NCI-H748 (cell line): ENCODE data around the gene BTBD8.

Source experiments
- DNase-seq: peaks from one replicate; lab custom pipeline; 2025; ENCODE audit not compliant: unreplicated experiment; lab: John Stamatoyannopoulos, UW

The BTBD8 gene

GRCh38 chr1:92091625-92092024 lies 11.5 kb downstream of the BTBD8 start:
- DNase-seq, result no peak

DNA sequence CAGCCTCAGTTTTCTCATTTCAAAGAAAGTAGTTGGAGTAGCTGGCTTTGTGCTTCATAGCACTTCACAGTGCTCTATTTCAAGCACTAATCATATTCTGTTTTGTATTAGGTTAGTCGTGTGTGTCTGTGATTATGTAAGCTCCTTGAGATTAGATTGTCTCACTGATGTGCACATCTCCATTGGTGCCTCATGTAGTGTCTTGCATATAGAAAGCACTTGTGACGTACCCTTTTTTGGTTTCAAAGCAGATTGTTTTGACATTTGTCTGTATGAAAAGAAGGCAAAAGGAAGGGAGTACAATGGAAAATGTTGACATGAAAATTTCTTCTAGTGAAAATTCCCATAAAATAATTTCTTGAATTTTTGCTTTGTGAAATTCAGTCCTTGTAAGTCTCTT lies 13.9 kb downstream of the BTBD8 start:
- no peak for DNase-seq

DNA sequence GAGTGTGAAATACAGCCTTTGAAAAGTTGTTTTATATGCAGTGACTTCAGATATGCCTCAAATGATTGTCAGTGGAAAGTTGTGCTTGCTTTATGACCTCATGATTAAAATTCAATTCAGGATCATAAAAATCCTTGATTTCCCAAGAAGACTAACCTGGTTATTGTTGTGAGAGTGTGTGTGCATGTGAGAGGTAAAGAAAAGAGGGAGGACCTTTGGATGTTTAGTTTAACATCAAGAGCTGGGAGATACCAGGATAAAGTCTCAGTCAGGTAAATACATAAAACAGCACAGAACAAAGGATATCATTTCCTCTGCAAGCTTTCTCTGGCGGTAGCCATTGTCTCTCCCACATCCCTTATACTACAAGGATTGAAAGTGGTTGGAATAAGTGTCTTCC lies 14.4 kb downstream of the BTBD8 start:
- DNase-seq, result no peak

GRCh38 chr1:92095874-92096273 lies 15.7 kb downstream of the BTBD8 start:
- DNase-seq, result no peak

GRCh38 chr1:92096317-92096716 lies 16.2 kb downstream of the BTBD8 start:
- no peak for DNase-seq

DNA sequence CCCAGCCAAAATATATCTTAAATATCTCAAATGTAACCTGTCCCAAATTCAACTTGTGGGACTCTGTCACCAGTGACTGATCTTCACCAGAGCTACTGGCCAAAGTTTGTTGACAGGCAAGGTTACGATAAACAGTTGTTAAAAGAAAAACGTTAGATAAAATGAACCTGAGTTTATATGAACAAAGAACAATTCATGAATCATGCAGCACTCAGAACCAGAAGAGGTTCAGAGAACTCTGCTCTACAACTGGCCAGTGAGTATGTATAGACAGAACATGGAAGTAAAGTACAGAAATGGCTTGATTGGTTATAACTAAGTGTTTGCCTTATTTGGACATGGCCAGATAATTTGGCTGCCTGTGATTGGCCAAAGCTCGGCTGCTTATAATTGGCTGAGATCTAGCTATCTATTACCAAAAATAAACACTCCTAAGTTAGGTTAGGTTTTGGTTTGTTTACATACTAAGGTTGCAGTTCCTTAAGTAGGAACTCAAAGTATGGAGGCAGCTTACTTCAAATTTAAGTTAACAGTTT lies 25.5 kb downstream of the BTBD8 start:
- DNase-seq, result no peak

DNA sequence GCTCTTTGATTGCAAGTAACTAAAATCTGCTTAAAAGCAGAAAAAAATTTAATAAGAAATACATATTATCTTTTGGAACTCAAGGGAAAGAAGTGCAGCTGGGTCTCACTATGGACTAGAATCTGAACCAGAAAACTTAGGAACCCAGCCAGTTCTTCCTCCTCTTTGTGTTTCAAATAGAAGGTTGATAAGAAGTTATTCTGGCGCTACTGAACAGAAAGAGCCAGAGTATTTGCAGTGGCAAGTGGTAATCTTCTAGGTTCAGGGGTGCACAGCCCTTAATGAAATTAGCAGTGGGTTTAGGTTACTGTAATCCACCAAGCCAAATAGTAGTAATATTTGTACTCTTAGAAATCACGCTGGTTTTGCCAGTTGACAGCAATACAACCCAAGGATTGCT lies 28.5 kb downstream of the BTBD8 start:
- no peak for DNase-seq

DNA sequence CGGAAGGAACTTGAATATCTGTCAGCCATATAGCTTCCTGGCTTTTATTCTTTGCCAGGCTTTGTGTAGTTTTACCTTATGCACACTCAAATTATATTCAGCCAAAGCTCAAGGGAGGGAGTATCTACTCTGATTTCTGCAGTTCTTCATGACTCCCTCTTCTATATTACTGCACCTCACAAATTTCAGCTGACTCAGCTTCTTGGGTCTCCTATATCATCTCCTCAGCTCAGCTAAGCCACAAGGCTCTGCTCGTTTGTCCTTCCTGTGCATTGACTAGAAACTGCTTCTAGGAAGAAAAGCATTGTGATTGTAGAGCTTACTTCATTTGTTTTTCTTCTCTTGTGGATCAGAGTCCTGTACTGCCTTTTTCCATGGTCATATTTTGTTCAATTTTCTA lies 37.4 kb downstream of the BTBD8 start:
- no peak for DNase-seq

- no peak for DNase-seq
These were observed 38.7 kb downstream of the BTBD8 start for GRCh38 chr1:92118826-92119225.

GRCh38 chr1:92123868-92124267 lies 43.7 kb downstream of the BTBD8 start:
- DNase-seq, result no peak

DNA sequence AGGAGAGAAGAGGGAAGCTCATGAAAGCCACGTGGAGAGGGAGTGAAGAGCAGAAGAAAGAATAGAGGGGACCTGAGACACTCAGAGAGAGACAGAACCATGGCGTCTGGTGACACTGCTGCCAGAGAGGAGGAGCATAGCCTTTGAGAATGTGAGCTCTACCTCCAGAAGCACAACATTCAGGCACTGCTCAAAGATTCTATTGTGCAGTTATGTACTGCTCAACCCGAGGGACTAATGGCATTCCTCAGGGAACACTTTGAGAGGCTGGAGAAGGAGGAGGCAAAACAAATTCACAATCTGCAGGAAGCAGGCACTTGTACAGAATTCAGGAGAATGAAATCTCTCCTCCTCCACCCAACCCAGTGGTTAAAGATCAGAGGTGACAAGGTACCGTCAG lies 45.1 kb downstream of the BTBD8 start:
- DNase-seq, result no peak

DNA sequence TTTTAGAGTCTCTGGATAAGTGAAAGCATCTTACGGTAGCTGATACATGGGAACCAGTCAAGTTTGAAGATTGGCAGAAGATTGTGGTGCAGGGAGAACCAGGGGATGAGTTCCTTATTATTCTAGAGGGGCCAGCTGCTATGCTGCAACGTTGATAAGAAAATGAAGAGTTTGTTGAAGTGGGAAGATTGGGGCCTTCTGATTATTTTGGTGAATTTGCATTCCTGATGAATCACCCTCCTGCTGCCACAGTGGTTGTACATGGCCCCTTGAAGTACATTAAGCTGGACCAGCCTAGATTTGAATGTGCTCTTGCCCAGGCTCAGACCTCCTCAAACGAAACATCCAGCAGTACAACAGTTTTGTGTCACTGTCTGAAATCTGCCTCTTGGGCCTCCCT lies 45.9 kb downstream of the BTBD8 start:
- no peak for DNase-seq

- no peak for DNase-seq
These were observed 54.2 kb downstream of the BTBD8 start for GRCh38 chr1:92134331-92134730.

DNA sequence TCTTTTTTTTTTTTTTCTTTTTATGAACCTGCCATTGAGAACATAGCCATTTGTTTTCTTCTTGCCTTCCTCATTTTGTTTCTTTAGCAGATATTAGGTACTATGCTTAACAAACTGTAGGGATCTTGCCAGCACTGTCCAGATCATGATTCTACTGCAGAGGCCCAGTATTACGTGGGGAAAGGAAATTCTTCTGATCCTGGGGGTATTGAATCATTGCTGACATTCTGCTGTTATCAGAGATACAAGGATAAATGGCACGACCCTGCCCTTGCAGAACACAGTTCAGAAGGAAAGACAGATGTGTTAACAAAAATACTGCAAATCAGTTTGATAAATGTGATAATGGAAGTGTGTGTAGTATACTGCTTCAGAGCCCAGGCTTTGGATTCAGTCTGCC lies 56.2 kb downstream of the BTBD8 start:
- DNase-seq, result no peak

GRCh38 chr1:92154934-92155333 lies 74.8 kb downstream of the BTBD8 start:
- no peak for DNase-seq

DNA sequence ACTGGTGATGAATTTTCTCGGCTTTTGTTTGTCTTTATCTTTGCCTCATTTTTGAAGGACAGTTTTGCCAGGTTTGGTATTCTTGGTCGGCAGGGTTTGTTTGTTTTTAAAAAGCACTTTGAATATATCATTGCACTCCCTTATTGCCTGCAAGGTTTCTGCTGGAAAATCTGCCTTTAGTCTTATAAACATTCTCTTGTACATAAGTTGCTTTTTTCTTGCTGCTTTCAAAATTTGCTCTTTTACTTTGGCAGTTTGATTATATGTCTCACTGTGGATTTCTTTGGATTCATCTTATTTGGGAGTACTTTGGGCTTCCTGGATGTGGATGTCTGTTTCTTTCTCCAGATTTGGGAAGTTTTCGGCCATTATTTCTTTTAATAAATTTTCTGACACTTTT lies 79.4 kb downstream of the BTBD8 start:
- DNase-seq, result no peak

GRCh38 chr1:92165389-92165788 lies 85.2 kb downstream of the BTBD8 start:
- no peak for DNase-seq

GRCh38 chr1:92167151-92167550 lies 87.0 kb downstream of the BTBD8 start:
- DNase-seq, result no peak

- peak; percentile 73 for DNase-seq
These were observed 88.5 kb downstream of the BTBD8 start for GRCh38 chr1:92168657-92169056.

DNA sequence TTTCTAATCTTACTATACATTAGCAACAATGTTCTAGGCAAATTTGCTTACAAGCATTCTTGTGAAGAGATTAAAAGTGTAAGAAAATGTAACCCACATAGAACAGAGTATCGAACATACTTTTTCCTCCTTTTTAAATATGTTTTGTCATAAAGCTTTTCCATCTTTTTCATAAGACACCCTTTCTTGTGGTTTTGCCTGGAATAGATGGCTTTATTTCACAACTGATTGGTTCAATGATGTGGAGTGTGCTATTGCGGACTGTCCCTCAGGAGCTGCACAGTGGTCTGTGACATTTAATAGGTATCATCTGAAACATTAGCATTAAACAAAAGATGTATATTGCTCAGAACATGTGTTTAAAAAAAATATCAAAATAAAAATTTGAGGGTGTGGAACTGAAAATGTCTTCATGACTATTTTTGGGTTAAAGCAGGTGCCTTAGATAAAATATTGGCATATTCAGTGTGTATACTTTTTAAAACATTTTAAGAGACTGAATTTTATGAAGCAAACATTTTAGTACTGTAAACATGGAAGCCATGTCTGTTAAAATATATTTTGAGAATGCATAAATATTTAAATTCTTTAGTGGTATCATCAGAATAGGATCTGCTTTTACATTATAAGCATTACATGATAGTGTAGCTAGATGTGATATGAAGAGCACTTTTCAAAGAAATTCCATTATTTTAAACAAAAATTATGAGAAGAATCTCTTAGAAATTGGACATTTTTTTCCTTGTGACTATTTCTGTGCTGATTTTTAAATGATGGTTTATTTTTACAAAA lies 89.3 kb downstream of the BTBD8 start:
- no peak for DNase-seq

- DNase-seq, result no peak
These were observed 104.5 kb downstream of the BTBD8 start for GRCh38 chr1:92184632-92185031.

- DNase-seq, result no peak
These were observed 105.9 kb downstream of the BTBD8 start for GRCh38 chr1:92186081-92186480.
